ENCODE results near the gene KCNE1. TPM values are rescaled to one million over a fixed set of nuclear protein-coding genes. Genes with fewer than 3 reads are reported as not detected.

Gene KCNE1
- total and polyA plus RNA-seq, 2 donors from 2014 or later = 2.5 to 4.4 TPM

DNA sequence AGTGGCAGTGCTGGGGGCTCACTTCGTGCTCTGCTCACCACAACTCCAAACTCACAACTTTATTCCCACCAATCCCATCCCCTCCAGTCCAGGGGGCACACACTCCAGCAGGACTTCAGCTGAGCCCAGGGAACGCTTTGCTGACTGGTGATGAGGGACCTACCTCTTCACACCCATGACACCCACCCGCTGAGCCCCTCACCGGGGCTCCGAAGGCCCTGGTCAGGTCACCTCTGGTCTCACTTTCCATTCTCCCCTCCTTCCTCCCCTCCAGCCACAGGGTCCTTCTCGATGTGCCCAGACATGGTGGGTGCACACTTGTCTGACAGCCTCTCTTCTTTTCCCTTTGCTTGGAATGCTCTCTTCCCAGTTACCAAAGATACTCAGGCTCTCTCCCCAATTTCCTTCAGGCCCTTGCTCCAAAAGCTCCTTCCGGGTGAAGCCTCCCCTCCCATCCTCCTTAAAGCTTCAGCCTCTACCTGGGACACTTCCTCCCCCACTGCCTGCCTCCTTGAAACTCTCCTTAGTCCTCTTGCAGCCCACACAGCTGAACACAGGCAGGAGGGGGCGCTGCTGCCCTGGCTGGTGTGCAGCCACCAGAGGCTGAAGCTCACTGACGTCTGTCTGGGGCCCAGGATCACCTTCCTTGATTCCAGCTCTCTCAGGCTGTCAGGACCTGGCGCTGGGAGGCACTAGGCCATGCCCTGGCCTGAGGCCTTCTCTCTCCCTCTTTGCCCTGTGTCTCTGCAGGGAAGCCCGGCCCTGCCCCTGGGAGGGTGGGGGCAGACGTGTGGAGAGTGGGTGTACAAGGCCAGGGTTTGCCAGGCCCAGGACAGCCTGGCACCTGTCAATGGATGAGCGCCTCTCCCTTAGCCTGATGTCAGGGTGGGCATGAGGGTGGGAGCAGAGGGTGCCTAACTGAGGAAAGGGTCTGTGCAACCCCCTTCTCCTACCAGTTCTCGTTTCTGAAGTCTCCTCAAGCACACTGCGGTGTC, 1.6 kb downstream of the KCNE1 start:
- Histone ChIP-seq H3K36me3 (ENCODE audit: control insufficient read depth in 2 of 3, insufficient read depth in 3 of 3, low read length in 3 of 3) (no peaks in the 10 kb centered on the region), H3K27ac (ENCODE audit: low read depth in 2 of 2, low read length in 2 of 2) (no peak overlapping the region), H3K4me3 (ENCODE audit: low read length in 3 of 3) (no peak overlapping the region), H3K27me3 (ENCODE audit: control insufficient read depth, insufficient read depth, low read length) (no peaks in the 10 kb centered on the region), H3K9me3 (ENCODE audit: control insufficient read depth in 2 of 3, insufficient read depth in 1 of 3, low read length in 3 of 3) (no peaks in the 10 kb centered on the region), H3K4me1 (ENCODE audit: control insufficient read depth in 2 of 3, insufficient read depth in 2 of 3, low read depth in 1 of 3, low read length in 3 of 3) (no peaks in the 10 kb centered on the region), H3K9ac (ENCODE audit: low read length in 3 of 3) (no peak overlapping the region)
- FAIRE-seq (no peak), DNase-seq (peak in 4 of 5 donors; percentile 41 to 88 (median 57))
- TF ChIP-seq, protein P1, sequence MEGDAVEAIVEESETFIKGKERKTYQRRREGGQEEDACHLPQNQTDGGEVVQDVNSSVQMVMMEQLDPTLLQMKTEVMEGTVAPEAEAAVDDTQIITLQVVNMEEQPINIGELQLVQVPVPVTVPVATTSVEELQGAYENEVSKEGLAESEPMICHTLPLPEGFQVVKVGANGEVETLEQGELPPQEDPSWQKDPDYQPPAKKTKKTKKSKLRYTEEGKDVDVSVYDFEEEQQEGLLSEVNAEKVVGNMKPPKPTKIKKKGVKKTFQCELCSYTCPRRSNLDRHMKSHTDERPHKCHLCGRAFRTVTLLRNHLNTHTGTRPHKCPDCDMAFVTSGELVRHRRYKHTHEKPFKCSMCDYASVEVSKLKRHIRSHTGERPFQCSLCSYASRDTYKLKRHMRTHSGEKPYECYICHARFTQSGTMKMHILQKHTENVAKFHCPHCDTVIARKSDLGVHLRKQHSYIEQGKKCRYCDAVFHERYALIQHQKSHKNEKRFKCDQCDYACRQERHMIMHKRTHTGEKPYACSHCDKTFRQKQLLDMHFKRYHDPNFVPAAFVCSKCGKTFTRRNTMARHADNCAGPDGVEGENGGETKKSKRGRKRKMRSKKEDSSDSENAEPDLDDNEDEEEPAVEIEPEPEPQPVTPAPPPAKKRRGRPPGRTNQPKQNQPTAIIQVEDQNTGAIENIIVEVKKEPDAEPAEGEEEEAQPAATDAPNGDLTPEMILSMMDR (IDR thresholded peaks at IDR 0.05; ENCODE audit: borderline replicate concordance, extremely low read depth, insufficient read depth) = peak; percentile 91
- intact Hi-C loops (cut with DNase I) = no loop called here

GRCh38 chr21:34509151-34509550, 2.9 kb downstream of the KCNE1 start:
- Histone ChIP-seq H3K9me3 (ENCODE audit: control insufficient read depth in 2 of 3, insufficient read depth in 1 of 3, low read length in 3 of 3) (no peaks in the 10 kb centered on the region), H3K9ac (ENCODE audit: low read length in 3 of 3) (no peak overlapping the region), H3K36me3 (ENCODE audit: control insufficient read depth in 2 of 3, insufficient read depth in 3 of 3, low read length in 3 of 3) (no peaks in the 10 kb centered on the region), H3K4me3 (ENCODE audit: low read length in 3 of 3) (no peak overlapping the region), H3K27me3 (ENCODE audit: control insufficient read depth, insufficient read depth, low read length) (no peaks in the 10 kb centered on the region), H3K27ac (ENCODE audit: low read depth in 2 of 2, low read length in 2 of 2) (no peak overlapping the region), H3K4me1 (ENCODE audit: control insufficient read depth in 2 of 3, insufficient read depth in 2 of 3, low read depth in 1 of 3, low read length in 3 of 3) (no peaks in the 10 kb centered on the region)
- intact Hi-C loops (cut with DNase I) = no loop called here
- DNase-seq = no peak
- TF ChIP-seq, protein P1 (IDR thresholded peaks at IDR 0.05; ENCODE audit: borderline replicate concordance, extremely low read depth, insufficient read depth) = no peak
- no peak for FAIRE-seq

- FAIRE-seq = no peak
- no peak overlapping the region for H3K4me3 ChIP-seq (ENCODE audit: low read length in 3 of 3)
- TF ChIP-seq, protein P1 (IDR thresholded peaks at IDR 0.05; ENCODE audit: borderline replicate concordance, extremely low read depth, insufficient read depth) = no peak
- intact Hi-C loops (cut with DNase I) = no loop called here
- H3K9ac ChIP-seq (ENCODE audit: low read length in 3 of 3) = no peak overlapping the region
- no peaks in the 10 kb centered on the region for H3K27me3 ChIP-seq (ENCODE audit: control insufficient read depth, insufficient read depth, low read length)
- H3K4me1 ChIP-seq (ENCODE audit: control insufficient read depth in 2 of 3, insufficient read depth in 2 of 3, low read depth in 1 of 3, low read length in 3 of 3) = no peaks in the 10 kb centered on the region
- H3K9me3 ChIP-seq (ENCODE audit: control insufficient read depth in 2 of 3, insufficient read depth in 1 of 3, low read length in 3 of 3) = no peaks in the 10 kb centered on the region
- no peak for DNase-seq
- no peak overlapping the region for H3K27ac ChIP-seq (ENCODE audit: low read depth in 2 of 2, low read length in 2 of 2)
- H3K36me3 ChIP-seq (ENCODE audit: control insufficient read depth in 2 of 3, insufficient read depth in 3 of 3, low read length in 3 of 3) = no peaks in the 10 kb centered on the region
Measured at GRCh38 chr21:34504595-34504994, 7.4 kb downstream of the KCNE1 start.

Measured in kidney (tissue), 14 donors.